Liver (tissue), 9 donors: ENCODE data around the gene SLC22A31. TPM values are rescaled to one million over a fixed set of nuclear protein-coding genes. Genes with fewer than 3 reads are reported as not detected.
"Not testable (repeated sequence)": the region's sequence is repeated elsewhere in the genome, so short reads cannot be mapped to it uniquely, and the experiment has no call there.

ENCODE experiments used
- DNase-seq: peaks from one replicate; pipeline ENCODE4 v3.0.0-alpha.2; 2017; ENCODE audit warnings: low spot score
- H3K27ac ChIP-seq, 2 donors: one replicate each; pipeline ENCODE4 v1.7.0; 2013; ENCODE audit warnings: inconsistent platforms in 2 of 2, low read length in 2 of 2, control low read depth in 1 of 2, low read depth in 1 of 2, mild to moderate bottlenecking in 1 of 2
- H3K27me3 ChIP-seq, 4 donors: one replicate each; pipeline versions ENCODE4 v1.6.1 to v1.7.0; 2013; ENCODE audit warnings: low read length in 3 of 4, inconsistent platforms in 1 of 4, mild to moderate bottlenecking in 1 of 4, moderate library complexity in 1 of 4; ENCODE audit not compliant: control insufficient read depth in 4 of 4, insufficient read depth in 4 of 4
- H3K36me3 ChIP-seq, 4 donors: one replicate each; pipeline versions ENCODE4 v1.6.1 to v1.7.0; 2013; ENCODE audit warnings: low read length in 3 of 4, mild to moderate bottlenecking in 3 of 4, low read depth in 1 of 4, moderate library complexity in 1 of 4; ENCODE audit not compliant: control insufficient read depth in 4 of 4, insufficient read depth in 3 of 4
- H3K4me1 ChIP-seq, 4 donors: one replicate each; pipeline versions ENCODE4 v1.6.1 to v1.7.0; 2013; ENCODE audit warnings: low read length in 3 of 4, mild to moderate bottlenecking in 3 of 4, moderate library complexity in 1 of 4; ENCODE audit not compliant: control insufficient read depth in 4 of 4, insufficient read depth in 4 of 4
- H3K4me3 ChIP-seq, 3 donors: one replicate each; pipeline versions ENCODE4 v1.6.1 to v1.7.0; 2013; ENCODE audit warnings: low read length in 3 of 3, control low read depth in 1 of 3, low read depth in 1 of 3, mild to moderate bottlenecking in 1 of 3
- H3K9ac ChIP-seq, 2 donors: one replicate each; pipeline ENCODE4 v1.7.0; 2013; ENCODE audit warnings: low read length in 2 of 2, mild to moderate bottlenecking in 2 of 2, moderate library complexity in 2 of 2, control low read depth in 1 of 2, low read depth in 1 of 2
- H3K9me3 ChIP-seq, 4 donors: one replicate each; pipeline versions ENCODE4 v1.6.1 to v1.7.0; 2013; ENCODE audit warnings: low read length in 3 of 4; ENCODE audit not compliant: control insufficient read depth in 4 of 4
- FOXA1 ChIP-seq: IDR thresholded peaks from 2 replicates; pipeline ENCODE4 v1.6.1; 2016; ENCODE audit warnings: antibody characterized with exemption
- FOXA2 ChIP-seq: IDR thresholded peaks from 2 replicates; pipeline ENCODE4 v1.6.1; 2016; ENCODE audit warnings: antibody characterized with exemption
- HNF4A ChIP-seq, 2 donors: conservative IDR thresholded peaks; 2 replicates each; pipeline ENCODE4 v1.6.1; 2016; ENCODE audit warnings: antibody characterized with exemption in 2 of 2, mild to moderate bottlenecking in 2 of 2
- NR2F2 ChIP-seq: IDR thresholded peaks from 2 replicates; pipeline ENCODE4 v1.6.1; 2016; ENCODE audit warnings: antibody characterized with exemption
- RAD21 ChIP-seq, 2 donors: IDR thresholded peaks; 2 replicates each; pipeline ENCODE4 v1.6.1; 2016; ENCODE audit warnings: antibody characterized with exemption in 2 of 2, mild to moderate bottlenecking in 2 of 2
- SP1 ChIP-seq: IDR thresholded peaks from 2 replicates; pipeline ENCODE4 v1.6.1; 2018; ENCODE audit warnings: antibody characterized with exemption, mild to moderate bottlenecking
- TAF1 ChIP-seq: conservative IDR thresholded peaks from 2 replicates; pipeline ENCODE4 v1.6.1; 2016; ENCODE audit warnings: antibody characterized with exemption, mild to moderate bottlenecking
- YY1 ChIP-seq: IDR thresholded peaks from 2 replicates; pipeline ENCODE4 v1.6.1; 2016; ENCODE audit warnings: antibody characterized with exemption, mild to moderate bottlenecking
- WGBS: extraction: QIAGEN DNeasy Blood & Tissue Kit; methylation state at CpG from one replicate; pipeline ENCODE4 v1.1.7; 2013; 5-methylcytosine and 5-hydroxymethylcytosine counted together
- polyA plus RNA-seq, 2 donors: library from polyadenylated mRNA; stranded (reverse) in 1 of 2; unstranded in 1 of 2; fragments of 200-250 nt in 1 of 2; fragments of >200 nt in 1 of 2; fragmentation: Nextera tagmentation in 1 of 2; extraction: Ambion mirVana in 1 of 2; gene quantifications; one replicate each; pipeline versions ENCODE4 v1.2.1 to v1.2.3, GENCODE V29; 2013 to 2015
- total RNA-seq, 2 donors: library from RNA; depleted of rRNA; stranded (reverse); fragments of >200 nt; gene quantifications; one replicate each; pipeline ENCODE4 v1.2.3, GENCODE V29; 2014
- TF ChIP-seq, protein P1 (sequence below): IDR thresholded peaks from 2 replicates; pipeline ENCODE4 v1.6.1; 2016; ENCODE audit warnings: antibody characterized with exemption
- TF ChIP-seq, protein P2 (sequence below): IDR thresholded peaks from 2 replicates; pipeline ENCODE4 v1.6.1; 2016; ENCODE audit warnings: antibody characterized with exemption
- TF ChIP-seq, protein P3 (sequence below): IDR thresholded peaks from 2 replicates; pipeline ENCODE4 v1.6.1; 2016; ENCODE audit warnings: antibody characterized with exemption, mild to moderate bottlenecking
- donor health status: healthy.
- donor health status: healthy.
- donor health status: healthy.
- donor health status: healthy.
- donor health status: healthy.

Gene SLC22A31
- total and polyA plus RNA-seq, 4 donors = 0.15 to 0.50 (median 0.48) TPM; not detected in 1

DNA sequence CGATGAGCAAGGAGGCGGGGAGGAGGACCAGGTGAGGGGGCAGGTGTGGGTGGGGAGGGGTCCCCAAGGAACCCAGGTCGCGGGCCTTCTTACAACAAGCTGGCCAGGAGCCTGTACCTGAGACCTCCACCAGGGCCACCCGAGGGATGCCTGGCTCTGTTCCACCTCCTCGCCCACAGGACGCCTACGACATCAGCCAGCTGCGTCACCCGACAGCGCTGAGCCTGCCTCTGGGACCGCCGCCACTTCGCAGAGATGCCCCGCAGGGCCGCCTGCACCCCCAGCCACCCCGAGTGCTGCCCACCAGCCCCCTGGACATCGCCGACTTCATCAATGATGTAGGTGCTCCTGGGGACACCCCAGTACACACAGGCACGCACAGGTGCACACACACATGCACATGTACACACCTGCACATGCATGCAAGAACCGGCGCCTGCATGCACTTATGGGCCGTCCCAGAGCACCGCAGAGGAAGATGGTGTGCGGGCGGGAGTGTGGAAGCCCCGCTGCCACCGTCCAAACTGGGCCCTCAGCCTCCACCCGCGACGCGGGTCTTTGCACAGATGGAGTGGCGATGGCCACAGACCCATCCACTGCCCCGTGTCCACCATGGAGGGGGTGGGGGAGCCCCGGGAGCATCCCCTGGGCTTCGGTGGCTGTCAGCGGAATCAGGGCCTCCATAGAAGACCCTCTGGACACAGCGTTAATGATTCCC lies 6.6 kb downstream of the SLC22A31 start:
- no peak for DNase-seq
- Histone ChIP-seq H3K9me3 (no peaks in the 10 kb centered on the region), H3K4me3 (no peak overlapping the region), H3K27me3 (no peaks in the 10 kb centered on the region), H3K36me3 (no peaks in the 10 kb centered on the region), H3K27ac (no peak overlapping the region), H3K4me1 (peaks cover 0 to 5% (median 4%) of the 10 kb centered on the region in 4 donors), H3K9ac (no peak overlapping the region)
- TF ChIP-seq, protein P1, sequence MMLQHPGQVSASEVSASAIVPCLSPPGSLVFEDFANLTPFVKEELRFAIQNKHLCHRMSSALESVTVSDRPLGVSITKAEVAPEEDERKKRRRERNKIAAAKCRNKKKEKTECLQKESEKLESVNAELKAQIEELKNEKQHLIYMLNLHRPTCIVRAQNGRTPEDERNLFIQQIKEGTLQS = no peak
- TF ChIP-seq FOXA2 (no peak), RAD21 (IDR thresholded peaks at IDR 0.05) (no peak), YY1 (no peak), SP1 (no peak), FOXA1 (no peak)
- WGBS = 77% methylated on average over 38 of the region's 38 CpGs

DNA sequence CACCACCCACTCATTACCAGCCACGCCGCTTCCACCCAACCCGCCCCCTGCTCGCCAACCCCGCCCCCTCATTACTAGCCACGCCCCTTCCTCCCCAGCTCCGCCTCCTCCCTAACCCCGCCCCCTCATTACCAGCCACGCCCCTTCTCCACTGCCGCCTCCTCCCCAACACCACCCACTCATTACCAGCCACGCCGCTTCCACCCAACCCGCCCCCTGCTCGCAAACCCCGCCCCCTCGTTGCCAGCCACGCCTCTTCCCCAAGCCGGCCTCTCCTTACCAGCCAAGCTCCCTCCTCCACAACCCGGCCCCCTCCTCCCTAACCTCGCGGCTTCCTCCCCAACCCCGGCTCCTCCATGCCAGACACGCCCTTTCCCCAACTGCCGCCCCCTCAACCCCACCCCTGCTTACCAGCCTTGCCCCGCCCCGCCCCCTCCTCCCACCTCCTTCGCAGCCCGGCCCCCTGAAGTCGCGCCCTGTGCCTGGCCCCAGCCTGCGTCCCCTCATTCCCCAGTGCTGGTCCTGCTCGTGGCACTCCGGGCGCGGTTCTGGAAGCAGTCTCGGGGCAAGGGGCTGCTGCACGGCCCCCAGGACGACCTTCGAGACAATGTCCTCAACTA lies 7.3 kb downstream of the SLC22A31 start:
- H3K9me3 ChIP-seq = no peaks in the 10 kb centered on the region
- H3K27ac ChIP-seq = no peak overlapping the region
- no peaks in the 10 kb centered on the region for H3K36me3 ChIP-seq
- H3K27me3 ChIP-seq = no peaks in the 10 kb centered on the region
- WGBS = 14% methylated on average over 39 of the region's 39 CpGs
- no peak overlapping the region for H3K9ac ChIP-seq
- TF ChIP-seq, protein P2, sequence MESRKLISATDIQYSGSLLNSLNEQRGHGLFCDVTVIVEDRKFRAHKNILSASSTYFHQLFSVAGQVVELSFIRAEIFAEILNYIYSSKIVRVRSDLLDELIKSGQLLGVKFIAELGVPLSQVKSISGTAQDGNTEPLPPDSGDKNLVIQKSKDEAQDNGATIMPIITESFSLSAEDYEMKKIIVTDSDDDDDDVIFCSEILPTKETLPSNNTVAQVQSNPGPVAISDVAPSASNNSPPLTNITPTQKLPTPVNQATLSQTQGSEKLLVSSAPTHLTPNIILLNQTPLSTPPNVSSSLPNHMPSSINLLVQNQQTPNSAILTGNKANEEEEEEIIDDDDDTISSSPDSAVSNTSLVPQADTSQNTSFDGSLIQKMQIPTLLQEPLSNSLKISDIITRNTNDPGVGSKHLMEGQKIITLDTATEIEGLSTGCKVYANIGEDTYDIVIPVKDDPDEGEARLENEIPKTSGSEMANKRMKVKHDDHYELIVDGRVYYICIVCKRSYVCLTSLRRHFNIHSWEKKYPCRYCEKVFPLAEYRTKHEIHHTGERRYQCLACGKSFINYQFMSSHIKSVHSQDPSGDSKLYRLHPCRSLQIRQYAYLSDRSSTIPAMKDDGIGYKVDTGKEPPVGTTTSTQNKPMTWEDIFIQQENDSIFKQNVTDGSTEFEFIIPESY = no peak
- TF ChIP-seq FOXA1 (no peak), HNF4A (conservative IDR thresholded peaks at IDR 0.05) (no peak), SP1 (no peak), TAF1 (no peak), NR2F2 (no peak)
- TF ChIP-seq, protein P3, sequence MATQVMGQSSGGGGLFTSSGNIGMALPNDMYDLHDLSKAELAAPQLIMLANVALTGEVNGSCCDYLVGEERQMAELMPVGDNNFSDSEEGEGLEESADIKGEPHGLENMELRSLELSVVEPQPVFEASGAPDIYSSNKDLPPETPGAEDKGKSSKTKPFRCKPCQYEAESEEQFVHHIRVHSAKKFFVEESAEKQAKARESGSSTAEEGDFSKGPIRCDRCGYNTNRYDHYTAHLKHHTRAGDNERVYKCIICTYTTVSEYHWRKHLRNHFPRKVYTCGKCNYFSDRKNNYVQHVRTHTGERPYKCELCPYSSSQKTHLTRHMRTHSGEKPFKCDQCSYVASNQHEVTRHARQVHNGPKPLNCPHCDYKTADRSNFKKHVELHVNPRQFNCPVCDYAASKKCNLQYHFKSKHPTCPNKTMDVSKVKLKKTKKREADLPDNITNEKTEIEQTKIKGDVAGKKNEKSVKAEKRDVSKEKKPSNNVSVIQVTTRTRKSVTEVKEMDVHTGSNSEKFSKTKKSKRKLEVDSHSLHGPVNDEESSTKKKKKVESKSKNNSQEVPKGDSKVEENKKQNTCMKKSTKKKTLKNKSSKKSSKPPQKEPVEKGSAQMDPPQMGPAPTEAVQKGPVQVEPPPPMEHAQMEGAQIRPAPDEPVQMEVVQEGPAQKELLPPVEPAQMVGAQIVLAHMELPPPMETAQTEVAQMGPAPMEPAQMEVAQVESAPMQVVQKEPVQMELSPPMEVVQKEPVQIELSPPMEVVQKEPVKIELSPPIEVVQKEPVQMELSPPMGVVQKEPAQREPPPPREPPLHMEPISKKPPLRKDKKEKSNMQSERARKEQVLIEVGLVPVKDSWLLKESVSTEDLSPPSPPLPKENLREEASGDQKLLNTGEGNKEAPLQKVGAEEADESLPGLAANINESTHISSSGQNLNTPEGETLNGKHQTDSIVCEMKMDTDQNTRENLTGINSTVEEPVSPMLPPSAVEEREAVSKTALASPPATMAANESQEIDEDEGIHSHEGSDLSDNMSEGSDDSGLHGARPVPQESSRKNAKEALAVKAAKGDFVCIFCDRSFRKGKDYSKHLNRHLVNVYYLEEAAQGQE = no peak
- peaks cover 0 to 5% (median 4%) of the 10 kb centered on the region in 4 donors for H3K4me1 ChIP-seq
- DNase-seq = no peak
- H3K4me3 ChIP-seq = no peak overlapping the region

DNA sequence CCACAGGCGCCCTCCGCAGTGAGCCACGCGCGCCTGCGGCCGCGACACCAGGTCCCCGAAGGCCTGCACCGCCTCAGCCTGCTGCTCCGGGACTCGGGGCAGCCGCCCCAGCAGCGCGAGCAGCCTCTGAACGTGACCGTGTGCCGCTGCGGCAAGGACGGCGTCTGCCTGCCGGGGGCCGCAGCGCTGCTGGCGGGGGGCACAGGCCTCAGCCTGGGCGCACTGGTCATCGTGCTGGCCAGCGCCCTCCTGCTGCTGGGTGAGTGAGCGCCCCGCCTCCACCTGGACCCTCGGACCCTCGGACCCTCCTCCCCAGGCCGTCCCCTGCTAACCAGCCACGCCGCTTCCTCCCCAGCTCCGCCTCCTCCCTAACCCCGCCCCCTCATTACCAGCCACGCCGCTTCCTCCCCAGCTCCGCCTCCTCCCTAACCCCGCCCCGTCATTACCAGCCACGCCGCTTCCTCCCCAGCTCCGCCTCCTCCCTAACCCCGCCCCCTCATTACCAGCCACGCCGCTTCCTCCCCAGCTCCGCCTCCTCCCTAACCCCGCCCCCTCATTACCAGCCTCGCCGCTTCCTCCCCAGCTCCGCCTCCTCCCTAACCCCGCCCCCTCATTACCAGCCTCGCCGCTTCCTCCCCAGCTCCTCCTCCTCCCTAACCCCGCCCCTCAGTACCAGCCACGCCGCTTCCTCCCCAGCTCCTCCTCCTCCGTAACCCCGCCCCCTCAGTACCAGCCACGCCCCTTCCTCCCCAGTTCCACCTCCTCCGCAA lies 8.0 kb downstream of the SLC22A31 start:
- not testable (repeated sequence) for H3K27me3 ChIP-seq, H3K27ac ChIP-seq, H3K9me3 ChIP-seq, H3K9ac ChIP-seq, H3K4me1 ChIP-seq, H3K36me3 ChIP-seq
- DNase-seq = peak; percentile 68
- WGBS = 5% methylated on average over 63 of the region's 63 CpGs
- peak overlapping the region in 1 of 3 donors; percentile 39 for H3K4me3 ChIP-seq
